MCF 10A (cell line): ENCODE results near the gene QSOX2. TPM values are rescaled to one million over a fixed set of nuclear protein-coding genes. Genes with fewer than 3 reads are reported as not detected.

Experiments
- BruUV-seq: library from RNA; stranded (reverse); fragments of 400-500 nt; replicated peaks from 2 replicates; lab custom pipeline; 2021; lab: Mats Ljungman, UMichigan
- CTCF ChIA-PET: fragments of 300-600 bp; sonication (Branson Sonifier 250); formaldehyde crosslinking; extraction: SDS; loops from one replicate; lab custom pipeline; 2021; ENCODE audit warnings: antibody characterized with exemption, inconsistent platforms; lab: Yijun Ruan, JAX
- POLR2A ChIA-PET: fragments of 300-600, 350-650 bp; sonication (Branson Sonifier 250); formaldehyde crosslinking; extraction: SDS; loops from one replicate; lab custom pipeline; 2020; ENCODE audit warnings: antibody characterized with exemption, inconsistent platforms; lab: Yijun Ruan, JAX
- DNase-seq: peaks from one replicate; pipeline ENCODE4 v3.0.0-alpha.2; 2018; ENCODE audit not compliant: unreplicated experiment
- H3K27ac Mint-ChIP-seq: one replicate; pipeline ENCODE4 v1.8.0; 2022; ENCODE audit warnings: mild to moderate bottlenecking, low read depth, mixed read lengths; ENCODE audit not compliant: unreplicated experiment
- H3K27me3 Mint-ChIP-seq: one replicate; pipeline ENCODE4 v1.8.0; 2022; ENCODE audit warnings: mixed read lengths; ENCODE audit not compliant: insufficient read depth, unreplicated experiment
- H3K36me3 Mint-ChIP-seq: one replicate; pipeline ENCODE4 v1.8.0; 2022; ENCODE audit warnings: mild to moderate bottlenecking, moderate library complexity, mixed read lengths; ENCODE audit not compliant: insufficient read depth, unreplicated experiment
- H3K4me1 Mint-ChIP-seq: one replicate; pipeline ENCODE4 v1.8.0; 2022; ENCODE audit warnings: mixed read lengths; ENCODE audit not compliant: insufficient read depth, unreplicated experiment
- H3K4me3 Mint-ChIP-seq: one replicate; pipeline ENCODE4 v1.8.0; 2022; ENCODE audit warnings: mild to moderate bottlenecking, moderate library complexity, mixed read lengths; ENCODE audit not compliant: unreplicated experiment
- H3K9me3 Mint-ChIP-seq: one replicate; pipeline ENCODE4 v1.8.0; 2022; ENCODE audit warnings: mixed read lengths; ENCODE audit not compliant: unreplicated experiment
- CTCF ChIP-seq: fragments of 200-600 bp; IDR thresholded peaks from one replicate; pipeline ENCODE4 v1.8.0; 2022; ENCODE audit warnings: antibody characterized with exemption, mild to moderate bottlenecking; ENCODE audit not compliant: unreplicated experiment
- intact Hi-C: fragments of 100-400 bp; cut with micrococcal nuclease; formaldehyde crosslinking; loops from 2 replicates; pipeline ENCODE4 v1.14.1; 2022
- total RNA-seq: library from RNA; stranded (reverse); gene quantifications from 2 replicates; pipeline ENCODE4 v1.2.3, GENCODE V29; 2022

The QSOX2 gene
- total RNA-seq, 1 experiment from 2014 or later: 27.7 TPM

GRCh38 chr9:136243631-136244030 lies 2.0 kb downstream of the QSOX2 start:
- H3K36me3 Mint-ChIP-seq: peaks cover 7% of the 10 kb centered on the region
- H3K4me3 Mint-ChIP-seq: peak overlapping the region; percentile 93
- BruUV-seq: TSS peak; percentile 45
- H3K9me3 Mint-ChIP-seq: no peaks in the 10 kb centered on the region
- peaks cover 22% of the 10 kb centered on the region for H3K4me1 Mint-ChIP-seq
- TF ChIP-seq CTCF: no peak
- intact Hi-C loops: loop anchor here (1.0 kb wide), 2 partner anchors 15 to 73 kb away; no protein-coding TSS in a partner anchor
- CTCF ChIA-PET: interaction anchor here (0.6 kb wide), 1 partner anchor 228 kb away, joined by 3 read pairs; no protein-coding TSS in a partner anchor
- H3K27me3 Mint-ChIP-seq: no peaks in the 10 kb centered on the region
- no peak for DNase-seq
- POLR2A ChIA-PET: interaction anchor here (0.6 to 1.0 kb wide), 2 partner anchors 15 to 1842 kb away, joined by 3 to 4 read pairs; no protein-coding TSS in a partner anchor
- H3K27ac Mint-ChIP-seq: peak overlapping the region; percentile 86

DNA sequence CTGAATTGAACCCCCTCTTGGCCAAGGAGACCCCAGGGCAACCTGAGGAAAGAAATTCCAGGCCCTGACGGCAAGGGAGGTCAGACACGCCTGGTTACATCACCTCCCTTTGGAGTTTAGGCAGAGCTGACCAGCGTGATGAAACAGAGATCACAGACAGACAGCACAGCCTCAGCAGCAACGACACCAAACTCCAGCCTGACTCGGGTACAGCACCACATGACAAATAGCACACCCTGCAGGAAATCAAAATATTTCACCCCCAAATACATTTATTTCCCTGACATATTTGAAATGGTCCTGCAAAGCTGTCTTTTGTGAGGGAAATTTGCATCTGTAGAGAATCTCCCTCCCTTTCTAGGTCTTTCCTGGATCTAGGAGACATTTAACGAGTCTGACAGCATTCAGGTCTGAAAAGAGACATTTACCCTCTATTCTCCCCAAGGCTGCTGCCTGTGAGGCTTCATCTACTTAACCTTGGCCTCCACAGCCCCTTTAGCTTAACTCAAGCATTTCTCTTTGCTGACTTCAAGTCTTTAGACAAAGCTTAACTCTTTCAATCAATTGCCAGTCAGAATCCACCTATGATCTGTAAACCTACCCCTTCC lies 2.6 kb downstream of the QSOX2 start:
- BruUV-seq: no TSS peak
- Mint-ChIP-seq H3K27me3 (no peaks in the 10 kb centered on the region), H3K9me3 (no peaks in the 10 kb centered on the region), H3K4me3 (no peak overlapping the region), H3K27ac (no peak overlapping the region), H3K36me3 (peaks cover 7% of the 10 kb centered on the region), H3K4me1 (peaks cover 22% of the 10 kb centered on the region)
- ChIA-PET POLR2A (interaction anchor here (1.0 kb wide), 1 partner anchor 15 kb away, joined by 4 read pairs; no protein-coding TSS in a partner anchor), CTCF (interaction anchor here (0.6 to 1.6 kb wide), 6 partner anchors 17 to 340 kb away, joined by 3 to 5 read pairs (median 4); no protein-coding TSS in a partner anchor)
- DNase-seq: peak; percentile 39
- TF ChIP-seq CTCF: no peak
- intact Hi-C loops: loop anchor here (1.0 kb wide), 1 partner anchor 73 kb away; no protein-coding TSS in a partner anchor

- BruUV-seq: no TSS peak
- ChIA-PET POLR2A (no interaction called here), CTCF (interaction anchor here (0.6 to 1.6 kb wide), 5 partner anchors 16 to 346 kb away, joined by 3 to 5 read pairs (median 3); no protein-coding TSS in a partner anchor)
- intact Hi-C loops: no loop called here
- Mint-ChIP-seq H3K27ac (no peak overlapping the region), H3K36me3 (peaks cover 3% of the 10 kb centered on the region), H3K27me3 (no peaks in the 10 kb centered on the region), H3K9me3 (no peaks in the 10 kb centered on the region), H3K4me3 (no peak overlapping the region), H3K4me1 (peaks cover 22% of the 10 kb centered on the region)
- no peak for DNase-seq
- no peak for TF ChIP-seq CTCF
Observed at GRCh38 chr9:136242248-136242647, 3.4 kb downstream of the QSOX2 start.

GRCh38 chr9:136241542-136241941 lies 4.1 kb downstream of the QSOX2 start:
- Mint-ChIP-seq H3K4me1 (peaks cover 22% of the 10 kb centered on the region), H3K36me3 (peaks cover 5% of the 10 kb centered on the region), H3K27ac (no peak overlapping the region), H3K9me3 (no peaks in the 10 kb centered on the region), H3K4me3 (no peak overlapping the region), H3K27me3 (no peaks in the 10 kb centered on the region)
- POLR2A ChIA-PET: no interaction called here
- DNase-seq: no peak
- no TSS peak for BruUV-seq
- no peak for TF ChIP-seq CTCF
- intact Hi-C loops: no loop called here
- CTCF ChIA-PET: interaction anchor here (0.6 to 1.6 kb wide), 2 partner anchors 15 to 345 kb away, joined by 3 to 5 read pairs; no protein-coding TSS in a partner anchor
